Measurements from ENCODE around the gene NIN.

- TF ChIP-seq, protein P1, sequence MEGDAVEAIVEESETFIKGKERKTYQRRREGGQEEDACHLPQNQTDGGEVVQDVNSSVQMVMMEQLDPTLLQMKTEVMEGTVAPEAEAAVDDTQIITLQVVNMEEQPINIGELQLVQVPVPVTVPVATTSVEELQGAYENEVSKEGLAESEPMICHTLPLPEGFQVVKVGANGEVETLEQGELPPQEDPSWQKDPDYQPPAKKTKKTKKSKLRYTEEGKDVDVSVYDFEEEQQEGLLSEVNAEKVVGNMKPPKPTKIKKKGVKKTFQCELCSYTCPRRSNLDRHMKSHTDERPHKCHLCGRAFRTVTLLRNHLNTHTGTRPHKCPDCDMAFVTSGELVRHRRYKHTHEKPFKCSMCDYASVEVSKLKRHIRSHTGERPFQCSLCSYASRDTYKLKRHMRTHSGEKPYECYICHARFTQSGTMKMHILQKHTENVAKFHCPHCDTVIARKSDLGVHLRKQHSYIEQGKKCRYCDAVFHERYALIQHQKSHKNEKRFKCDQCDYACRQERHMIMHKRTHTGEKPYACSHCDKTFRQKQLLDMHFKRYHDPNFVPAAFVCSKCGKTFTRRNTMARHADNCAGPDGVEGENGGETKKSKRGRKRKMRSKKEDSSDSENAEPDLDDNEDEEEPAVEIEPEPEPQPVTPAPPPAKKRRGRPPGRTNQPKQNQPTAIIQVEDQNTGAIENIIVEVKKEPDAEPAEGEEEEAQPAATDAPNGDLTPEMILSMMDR (IDR thresholded peaks at IDR 0.05) = no peak
- TF ChIP-seq POLR2A (IDR thresholded peaks at IDR 0.05) = no peak
These were observed 14.2 kb upstream of the NIN start for GRCh38 chr14:50845166-50845565.
